GM19193 (cell line): ENCODE measurements around the gene MRFAP1.

ENCODE experiments used
- POLR2A ChIP-seq: IDR thresholded peaks from 4 replicates; pipeline ENCODE4 v1.6.1; 2011; ENCODE audit not compliant: insufficient read depth, insufficient read length; ENCODE audit errors: extremely low read depth

The MRFAP1 gene

DNA sequence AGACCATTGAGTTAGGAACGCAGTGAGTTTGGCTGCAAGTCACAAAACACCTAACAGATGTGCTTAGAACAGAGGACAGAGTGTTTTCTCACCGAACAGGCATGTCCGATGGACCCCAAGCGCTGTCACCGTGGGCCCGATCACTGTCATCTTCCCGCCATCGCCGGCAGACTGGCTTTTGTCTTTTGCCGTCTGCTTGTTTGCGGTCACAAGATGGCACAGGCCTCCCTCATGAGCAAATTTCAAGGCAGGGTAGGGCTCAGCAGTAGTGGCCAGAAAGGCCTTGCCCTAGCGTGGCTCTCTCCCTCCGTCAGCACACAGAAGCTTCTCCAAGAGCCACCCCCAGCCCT is 21.4 kb upstream of the MRFAP1 start:
- no peak for TF ChIP-seq POLR2A

DNA sequence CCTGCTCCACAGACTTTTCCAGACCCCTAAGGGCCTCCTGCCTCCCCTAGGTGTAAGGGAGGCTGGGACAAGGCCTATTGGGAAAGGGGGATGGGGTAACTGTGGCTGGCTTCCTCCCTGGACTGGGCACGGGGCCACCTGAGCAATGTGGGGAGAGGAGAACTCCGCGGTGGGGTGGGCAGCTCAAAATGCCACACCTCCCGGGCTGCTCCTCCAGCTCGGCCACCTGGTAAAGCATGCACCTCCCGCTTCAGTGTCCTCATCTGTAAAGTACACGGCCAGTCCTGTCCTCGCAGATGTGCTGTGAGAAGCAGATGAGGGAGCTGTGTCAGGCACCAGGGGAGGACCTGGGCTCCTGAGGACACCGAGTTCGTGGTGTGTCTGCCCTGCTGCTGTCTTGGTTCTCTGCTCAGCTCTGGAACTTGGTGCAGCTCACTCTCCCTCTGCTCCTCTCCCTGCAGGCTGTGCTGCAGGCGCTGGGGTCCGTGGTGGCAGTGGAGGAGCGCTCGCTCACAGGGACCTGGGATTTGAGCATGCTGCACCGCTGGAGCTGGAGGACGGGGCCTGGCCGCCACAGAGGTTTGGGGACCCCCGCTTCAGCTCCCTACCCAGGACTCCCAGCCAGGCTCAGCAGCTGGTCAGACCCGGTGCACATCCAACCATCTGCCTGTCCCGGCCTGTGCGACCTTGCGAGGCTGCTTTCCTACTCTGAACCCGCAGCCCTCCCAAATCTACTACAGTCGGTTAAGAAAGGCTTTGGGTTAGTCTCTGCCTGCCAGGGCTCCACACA is 20.8 kb upstream of the MRFAP1 start:
- TF ChIP-seq POLR2A: no peak

DNA sequence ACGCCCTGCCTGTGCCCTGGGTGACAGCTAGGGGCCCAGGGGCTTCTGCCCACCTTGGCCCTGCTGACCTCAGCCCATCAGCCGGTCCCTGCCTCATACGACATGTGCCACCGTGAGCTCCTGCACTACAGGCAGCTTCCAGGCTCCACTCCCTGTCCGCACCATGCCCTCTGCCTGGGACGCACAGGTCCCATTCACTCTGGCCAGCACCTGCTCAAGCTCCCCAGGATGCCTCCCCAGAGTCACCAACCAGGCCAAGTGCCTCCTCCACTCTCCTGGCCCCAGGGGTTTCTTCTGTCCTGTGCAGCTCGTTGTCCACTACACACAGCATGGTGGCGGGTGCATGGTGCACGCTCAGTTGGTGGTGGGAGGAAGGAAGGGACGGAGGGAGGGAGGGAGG is 20.2 kb upstream of the MRFAP1 start:
- no peak for TF ChIP-seq POLR2A

DNA sequence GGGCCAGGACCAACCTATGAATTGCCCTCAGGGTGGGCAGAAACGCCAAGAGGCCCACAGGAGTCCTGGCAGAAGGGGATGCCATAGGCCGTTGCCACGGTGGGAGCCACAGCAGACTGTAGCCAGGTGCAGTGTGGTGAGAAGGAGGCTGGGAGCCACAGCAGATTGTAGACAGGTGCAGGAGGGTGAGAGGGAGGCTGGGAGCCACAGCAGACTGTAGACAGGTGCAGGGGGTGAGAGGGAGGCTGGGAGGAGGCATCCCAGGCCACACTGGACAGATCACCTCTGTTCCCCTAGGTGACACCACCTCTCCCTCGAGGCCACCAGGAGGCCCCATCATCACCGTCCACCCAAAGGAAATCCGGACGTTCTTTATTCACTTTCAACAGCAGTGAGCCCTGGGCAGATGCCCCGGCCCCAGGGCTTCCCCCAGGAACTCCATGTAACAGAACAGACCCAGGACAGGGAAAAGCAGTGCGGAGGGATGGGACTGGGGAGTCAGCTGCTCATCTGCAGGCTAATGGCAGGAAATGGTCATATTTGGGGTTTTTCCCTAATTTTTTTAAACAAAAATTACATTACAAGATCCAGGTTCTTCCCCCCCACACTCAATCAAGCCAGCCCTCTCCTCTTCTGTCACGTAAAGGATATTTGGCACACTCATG is 19.5 kb upstream of the MRFAP1 start:
- no peak for TF ChIP-seq POLR2A

DNA sequence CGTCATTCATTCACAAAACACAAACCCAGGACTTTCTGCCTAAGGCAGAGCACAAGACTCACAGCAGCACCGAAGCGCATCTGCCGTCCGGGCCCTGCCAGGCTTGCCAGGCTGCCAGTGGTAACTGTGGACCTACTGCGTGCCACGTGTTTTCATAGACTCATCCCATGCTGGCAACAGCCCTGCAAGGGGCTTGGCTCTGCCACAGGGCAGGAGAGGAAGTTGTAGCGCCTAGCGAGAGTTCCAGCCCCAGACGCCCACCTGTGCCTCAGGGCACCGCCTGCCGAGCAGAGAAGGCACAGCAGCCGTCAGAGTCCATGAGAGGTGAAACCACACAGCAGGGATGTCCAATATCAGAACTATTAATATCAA is 18.9 kb upstream of the MRFAP1 start:
- TF ChIP-seq POLR2A: no peak

DNA sequence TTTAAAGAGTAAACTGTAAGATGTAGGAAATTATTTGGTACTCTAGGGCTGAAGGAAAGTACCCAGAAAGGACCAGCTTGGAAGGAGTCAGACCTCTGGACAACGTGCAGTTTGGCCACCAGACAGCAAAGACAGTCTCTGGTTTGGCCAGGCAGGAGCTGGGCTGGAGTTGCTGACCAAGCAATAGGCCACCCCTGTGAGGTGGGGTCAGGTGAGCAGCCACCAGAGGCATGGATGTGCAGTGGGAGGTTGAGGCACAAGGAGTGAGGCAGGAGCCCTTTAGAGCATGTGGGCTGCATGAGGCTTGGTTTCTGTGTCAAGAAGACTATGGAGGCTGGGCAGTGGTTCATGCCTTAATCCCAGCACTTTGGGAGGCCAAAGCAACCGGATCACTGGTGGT is 17.7 kb upstream of the MRFAP1 start:
- TF ChIP-seq POLR2A: no peak

DNA sequence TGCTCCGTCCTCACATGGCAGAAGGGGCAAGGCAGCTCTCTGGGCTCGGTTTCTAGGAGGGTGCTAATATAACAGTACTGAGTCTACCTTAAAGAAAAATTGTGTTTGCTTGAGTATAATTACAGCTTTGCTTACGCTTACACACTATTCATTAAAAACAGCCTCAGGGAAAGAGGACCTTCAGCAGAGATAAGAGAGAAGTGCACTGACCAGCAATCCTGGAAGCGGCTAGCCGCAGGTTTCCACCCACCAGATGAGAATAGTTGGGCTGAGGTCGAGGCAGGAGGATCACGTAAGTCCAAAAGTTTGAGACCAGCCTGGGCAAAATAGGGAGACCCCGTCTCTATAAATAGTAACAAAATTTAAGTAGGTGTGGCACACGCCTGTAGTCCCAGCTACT is 15.2 kb upstream of the MRFAP1 start:
- TF ChIP-seq POLR2A: no peak

DNA sequence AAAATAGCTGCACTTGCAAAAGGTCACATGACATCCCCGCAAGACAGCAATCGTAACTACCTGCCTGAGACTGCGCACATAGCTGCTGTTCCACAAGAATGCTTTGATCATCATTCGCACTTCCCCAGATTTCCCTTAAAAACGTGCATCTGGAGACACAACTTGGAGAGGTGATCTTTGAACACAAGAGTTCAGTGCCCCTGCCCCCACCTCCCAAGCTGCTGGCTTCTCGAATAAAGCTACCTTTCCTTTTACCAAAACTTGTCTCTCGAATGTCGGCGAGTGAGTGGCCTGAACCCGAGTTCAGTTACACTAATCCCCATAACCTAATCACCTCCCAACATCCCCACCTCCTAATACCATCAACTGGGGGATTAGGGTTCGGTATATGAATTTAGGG is 14.4 kb upstream of the MRFAP1 start:
- no peak for TF ChIP-seq POLR2A

DNA sequence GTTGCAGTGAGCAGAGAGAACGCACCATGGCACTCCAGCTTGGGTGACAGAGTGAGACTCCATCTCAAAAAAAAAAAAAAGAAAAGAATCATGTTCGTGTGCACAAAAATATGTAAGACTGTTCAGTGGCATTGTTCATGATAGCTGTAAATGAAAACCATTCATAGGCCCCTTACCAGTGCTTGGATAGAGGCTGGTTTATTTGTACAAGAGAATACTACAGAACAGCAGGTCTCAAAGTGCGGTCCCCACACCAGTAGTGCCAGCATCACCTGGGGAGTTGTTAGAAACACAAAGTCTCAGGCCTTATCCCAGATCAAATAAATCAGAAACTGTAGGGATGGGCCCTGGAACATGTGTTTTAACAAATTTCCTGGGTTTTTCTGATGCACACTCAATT is 12.7 kb upstream of the MRFAP1 start:
- TF ChIP-seq POLR2A: no peak

DNA sequence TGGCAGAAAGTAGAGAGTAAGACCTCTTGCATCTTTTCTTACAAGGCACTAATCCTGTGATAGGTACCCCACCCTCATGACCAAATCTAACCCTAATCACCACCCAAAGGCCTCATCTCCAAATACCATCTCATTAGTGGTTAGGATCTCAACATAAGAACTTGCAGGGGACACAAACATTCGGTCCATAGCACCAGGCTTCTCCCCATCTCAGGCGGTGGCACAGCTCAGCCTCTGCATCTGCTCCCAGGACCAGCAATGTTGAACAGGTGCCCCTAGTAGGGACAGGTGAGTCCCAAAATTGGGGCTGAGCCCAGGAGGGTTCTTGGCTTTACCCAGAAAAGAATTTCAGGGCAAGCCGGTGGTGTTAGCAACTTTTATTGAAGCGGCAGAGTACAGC is 8.4 kb upstream of the MRFAP1 start:
- no peak for TF ChIP-seq POLR2A

DNA sequence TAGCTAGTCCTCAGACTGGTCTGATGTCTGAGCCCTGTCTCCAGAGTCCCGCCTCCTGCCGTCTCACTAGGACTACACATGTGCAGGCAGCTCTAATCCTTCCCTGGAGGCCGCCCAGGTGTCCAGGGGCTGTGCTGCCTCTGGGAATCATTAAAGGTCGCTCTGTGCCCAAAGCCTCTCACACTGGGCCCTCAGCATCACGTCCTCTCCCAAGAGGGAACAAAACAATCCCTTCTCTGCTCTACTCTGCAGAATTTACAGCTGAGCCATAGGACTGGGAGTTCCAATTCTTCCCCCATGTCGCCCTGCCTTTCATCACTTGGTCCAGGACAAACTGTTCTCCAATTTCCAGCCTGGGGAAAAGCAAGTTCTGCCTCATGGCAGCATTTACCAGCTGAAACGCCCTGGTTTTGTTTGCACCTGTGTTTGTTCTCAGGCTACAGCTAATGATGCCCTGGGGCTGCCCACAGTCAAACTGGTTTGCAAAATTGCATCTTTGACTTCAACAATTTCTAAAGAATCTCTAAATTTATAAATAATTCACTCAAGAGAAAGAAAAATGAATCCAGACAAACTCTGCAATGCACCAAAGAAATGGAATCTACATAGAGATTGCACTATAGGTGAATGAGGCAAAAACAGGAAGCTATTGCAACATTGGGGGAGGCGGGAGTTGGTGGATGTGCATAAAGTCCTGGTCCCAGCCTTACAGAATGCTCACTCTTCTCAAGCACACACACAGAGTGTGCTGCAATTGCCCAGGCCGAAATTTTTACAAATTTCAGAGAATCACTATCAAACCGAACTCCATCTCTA is 7.2 kb upstream of the MRFAP1 start:
- no peak for TF ChIP-seq POLR2A

DNA sequence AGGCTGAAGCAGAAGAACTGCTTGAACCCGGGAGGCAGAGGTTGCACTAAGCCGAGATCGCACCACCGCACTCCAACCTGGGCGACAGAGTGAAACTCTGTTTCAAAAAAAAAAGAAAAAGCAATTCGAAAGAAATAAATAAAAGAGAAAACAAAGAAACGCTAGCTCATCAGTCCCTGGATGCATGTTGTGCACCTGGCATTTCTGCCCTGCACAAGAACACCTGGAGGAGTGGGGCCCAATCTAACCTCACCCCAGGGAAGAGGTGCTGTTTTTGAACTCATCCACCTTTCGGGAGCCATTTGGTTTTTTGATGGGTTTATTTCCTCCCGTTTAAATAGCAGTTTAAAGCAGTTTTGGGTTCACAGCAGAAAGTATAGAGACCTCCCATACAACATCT is 5.7 kb upstream of the MRFAP1 start:
- TF ChIP-seq POLR2A: no peak

DNA sequence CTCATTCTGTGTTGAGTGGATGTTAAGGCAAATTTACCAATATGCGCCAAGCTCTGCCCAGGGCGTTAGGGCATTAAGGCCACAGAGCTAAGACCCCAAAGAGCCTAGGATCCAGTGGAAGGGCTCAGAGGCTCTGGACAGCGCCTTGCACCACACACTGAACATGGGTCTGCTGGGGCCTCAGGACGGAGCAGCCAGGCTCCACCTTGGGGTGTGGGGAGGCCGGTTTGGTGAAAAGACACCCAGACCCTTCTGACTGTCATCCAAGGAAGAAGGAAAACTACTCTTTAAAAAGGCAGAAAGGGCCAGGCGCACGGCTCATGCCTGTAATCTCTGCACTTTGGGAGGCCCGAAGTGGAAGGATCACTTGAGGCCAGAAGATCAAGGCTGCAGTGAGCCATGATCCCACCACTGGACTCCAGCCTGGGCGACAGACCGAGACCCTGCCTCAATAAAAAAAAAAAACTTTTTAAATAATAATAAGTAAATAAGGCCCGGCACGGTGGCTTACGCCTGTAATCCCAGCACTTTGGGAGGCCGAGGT is 1.3 kb upstream of the MRFAP1 start:
- TF ChIP-seq POLR2A: no peak

DNA sequence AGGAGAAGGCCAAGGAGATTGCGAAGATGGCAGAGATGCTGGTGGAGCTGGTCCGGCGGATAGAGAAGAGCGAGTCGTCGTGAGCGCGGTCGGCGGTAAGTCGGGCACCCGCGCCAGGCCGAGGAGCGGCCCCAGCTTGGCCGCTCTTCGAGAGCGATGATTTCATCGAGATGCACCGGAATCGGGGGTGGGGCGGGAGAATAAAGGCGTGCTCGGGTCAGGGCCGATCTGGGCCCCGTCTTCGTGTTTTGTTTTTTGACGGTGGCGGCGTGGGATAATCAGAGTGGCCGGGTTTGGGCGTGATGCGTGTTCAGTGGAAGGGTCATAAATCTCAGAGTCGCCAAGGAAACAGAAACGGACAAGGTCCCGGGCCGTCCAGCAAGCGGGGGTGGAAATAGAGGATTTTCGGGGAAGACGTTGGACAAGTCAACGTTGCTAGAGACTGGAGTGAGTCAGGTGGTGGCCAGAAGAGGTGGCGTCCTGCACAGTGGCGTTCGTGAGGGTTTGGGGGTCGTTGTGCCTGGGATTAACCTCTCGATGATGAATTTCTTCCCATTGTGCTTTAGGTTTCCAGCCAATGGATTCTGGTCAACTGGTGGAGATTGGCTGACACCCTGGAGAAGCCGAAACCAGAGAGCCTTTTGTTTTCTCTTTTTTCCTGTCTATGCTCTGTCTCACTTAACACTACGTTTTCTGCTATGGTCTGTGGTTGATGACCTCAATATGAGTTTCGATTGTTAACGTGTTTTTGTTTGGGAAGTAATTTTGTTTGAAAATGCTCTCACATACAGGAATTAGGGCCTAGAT is 882 bp downstream of the MRFAP1 start:
- no peak for TF ChIP-seq POLR2A

DNA sequence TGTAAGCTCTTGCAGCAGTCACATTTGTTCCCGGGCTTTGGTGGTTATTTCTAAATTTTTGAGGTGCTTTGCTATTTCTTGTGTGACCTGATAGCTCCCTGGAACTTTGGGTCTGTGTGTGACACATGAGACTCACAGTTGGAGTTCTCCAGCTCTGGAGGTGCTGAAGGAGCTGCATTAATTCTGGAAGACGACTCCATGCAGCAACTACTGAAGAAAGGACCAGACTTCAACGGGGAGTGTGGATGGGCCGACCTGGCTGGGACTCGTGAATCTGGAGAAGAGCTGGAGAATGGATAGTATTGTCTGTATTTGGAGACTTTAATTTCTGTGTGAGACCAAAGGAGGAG is 1.5 kb downstream of the MRFAP1 start:
- no peak for TF ChIP-seq POLR2A
